NT2/D1 (cell line): ENCODE results near the gene THY1.

Experiments used
- SUZ12 ChIP-seq: IDR thresholded peaks from 2 replicates; pipeline ENCODE4 v1.6.1; 2011; ENCODE audit not compliant: insufficient read length, insufficient read depth; ENCODE audit errors: extremely low read depth
- YY1 ChIP-seq: IDR thresholded peaks from 2 replicates; pipeline ENCODE4 v1.6.1; 2011; ENCODE audit not compliant: insufficient read length, insufficient read depth
- ZNF274 ChIP-seq: IDR thresholded peaks from 2 replicates; pipeline ENCODE4 v1.6.1; 2011; ENCODE audit warnings: mild to moderate bottlenecking, low read depth, low read length

GRCh38 chr11:119433358-119433725, 10.4 kb upstream of the THY1 start:
- TF ChIP-seq YY1 (no peak), SUZ12 (no peak), ZNF274 (no peak)
